HCT116 (cell line): Measurements from ENCODE around the gene GSG1L. TPM values are rescaled to one million over a fixed set of nuclear protein-coding genes. Genes with fewer than 3 reads are reported as not detected.

Experiments
- ATAC-seq: fragments of 200-7000 bp; cut with Tn5 transposase; 2 replicates; pipeline ENCODE4 v1.9.1; 2020; ENCODE audit warnings: mild to moderate bottlenecking, moderate library complexity
- BruUV-seq: library from RNA; stranded (reverse); fragments of 400-500 nt; replicated peaks from 2 replicates; lab custom pipeline; 2021; lab: Mats Ljungman, UMichigan
- CTCF ChIA-PET: fragments of 300-600 bp; sonication (Branson Sonifier 250); formaldehyde crosslinking; loops from one replicate; lab custom pipeline; 2021; ENCODE audit warnings: antibody characterized with exemption; lab: Charles Lee
- POLR2A ChIA-PET: fragments of 300-600, 350-600 bp; sonication (Branson Sonifier 250); formaldehyde crosslinking; loops from one replicate; lab custom pipeline; 2021; ENCODE audit warnings: antibody characterized with exemption; lab: Charles Lee
- RAD21 ChIA-PET, 2 experiments: fragments of 300-600 bp; sonication (Branson Sonifier 250); formaldehyde crosslinking; loops; one replicate each; lab custom pipeline; 2023; ENCODE audit warnings: low total read pairs in 2 of 2; ENCODE audit not compliant: uncharacterized antibody in 2 of 2, unreplicated experiment in 2 of 2, low non-redundant PET in 1 of 2; lab: Charles Lee
- DNase-seq: peaks from one replicate; pipeline ENCODE4 v3.0.0-alpha.2; 2010; ENCODE audit warnings: low read depth, low spot score
- H2AFZ ChIP-seq: fragments of 200-600 bp; shearing (Covaris generic), sonication (generic); 2 replicates; pipeline ENCODE4 v1.6.1; 2017; ENCODE audit warnings: low read depth, mixed run types, mixed read lengths, antibody characterized with exemption, low read length; ENCODE audit not compliant: poor library complexity, severe bottlenecking
- H3K27ac ChIP-seq: 2 replicates; pipeline ENCODE4 v1.5.1; 2012; ENCODE audit warnings: low read depth, low read length
- H3K27me3 ChIP-seq: fragments of 200-600 bp; sonication (generic); 2 replicates; pipeline ENCODE4 v1.6.1; 2016; ENCODE audit warnings: mixed run types, low read length, mixed read lengths; ENCODE audit not compliant: insufficient read depth
- H3K36me3 ChIP-seq, 2 experiments: fragments of 200-500 bp in 1 of 2; fragments of 200-600 bp in 1 of 2; sonication (Bioruptor generic) in 1 of 2; sonication (generic) in 1 of 2; 2 replicates each; pipeline versions ENCODE4 v1.5.1 to v1.6.1; 2014 to 2016; ENCODE audit warnings: low read length in 2 of 2, inconsistent platforms in 1 of 2, mixed read lengths in 1 of 2, mixed run types in 1 of 2; ENCODE audit not compliant: insufficient read depth in 2 of 2, control insufficient read depth in 1 of 2
- H3K4me1 ChIP-seq, 2 experiments: fragments of 200-600 bp in 1 of 2; sonication (generic) in 1 of 2; 2 replicates each; pipeline versions ENCODE4 v1.5.1 to v1.6.1; 2012 to 2017; ENCODE audit warnings: low read length in 2 of 2, inconsistent platforms in 1 of 2, mild to moderate bottlenecking in 1 of 2, mixed read lengths in 1 of 2, mixed run types in 1 of 2, moderate library complexity in 1 of 2; ENCODE audit not compliant: insufficient read depth in 2 of 2, control insufficient read depth in 1 of 2
- H3K4me2 ChIP-seq: fragments of 200-600 bp; sonication (generic); 2 replicates; pipeline ENCODE4 v1.6.1; 2017; ENCODE audit warnings: mixed run types, low read length, mixed read lengths
- H3K4me3 ChIP-seq, 2 experiments: fragments of 200-600 bp in 1 of 2; sonication (generic) in 1 of 2; replicated peaks in 1 of 2; 2 replicates each; pipeline ENCODE4 v1.5.1; 2011 to 2016; ENCODE audit warnings: low read length in 2 of 2, control low read depth in 1 of 2, low read depth in 1 of 2, mild to moderate bottlenecking in 1 of 2, mixed read lengths in 1 of 2, mixed run types in 1 of 2
- H3K79me2 ChIP-seq: fragments of 200-600 bp; sonication (generic); 2 replicates; pipeline ENCODE4 v1.6.1; 2017; ENCODE audit warnings: mild to moderate bottlenecking, mixed run types, low read length, moderate library complexity, mixed read lengths; ENCODE audit not compliant: insufficient read depth
- H3K9ac ChIP-seq: fragments of 200-600 bp; sonication (generic); 2 replicates; pipeline ENCODE4 v1.6.1; 2016; ENCODE audit warnings: low read length, mixed read lengths
- H3K9me2 ChIP-seq: fragments of 200-600 bp; sonication (generic), shearing (Covaris generic); 2 replicates; pipeline ENCODE4 v1.6.1; 2017; ENCODE audit warnings: mixed run types, mild to moderate bottlenecking, moderate library complexity; ENCODE audit not compliant: insufficient read depth
- H3K9me3 ChIP-seq, 2 experiments: fragments of 200-500 bp in 1 of 2; fragments of 200-600 bp in 1 of 2; sonication (Bioruptor generic) in 1 of 2; sonication (generic) in 1 of 2; 2 replicates each; pipeline ENCODE4 v1.6.1; 2014 to 2017; ENCODE audit warnings: low read length in 2 of 2, mixed read lengths in 2 of 2, inconsistent platforms in 1 of 2, low read depth in 1 of 2, mild to moderate bottlenecking in 1 of 2, mixed run types in 1 of 2, moderate library complexity in 1 of 2; ENCODE audit not compliant: control insufficient read depth in 1 of 2, insufficient read depth in 1 of 2
- H4K20me1 ChIP-seq: fragments of 200-600 bp; sonication (generic), shearing (Covaris generic); 2 replicates; pipeline ENCODE4 v1.6.1; 2017; ENCODE audit warnings: mixed run types, mild to moderate bottlenecking, moderate library complexity; ENCODE audit not compliant: insufficient read depth
- CBX3 ChIP-seq: IDR thresholded peaks from 2 replicates; pipeline ENCODE4 v1.6.1; 2012; ENCODE audit warnings: low read depth
- CEBPB ChIP-seq: IDR thresholded peaks from 2 replicates; pipeline ENCODE4 v1.6.1; 2012; ENCODE audit warnings: low read depth
- EGR1 ChIP-seq: IDR thresholded peaks from 2 replicates; pipeline ENCODE4 v1.6.1; 2012; ENCODE audit warnings: low read depth
- ELF1 ChIP-seq: IDR thresholded peaks from 2 replicates; pipeline ENCODE4 v1.6.1; 2012; ENCODE audit warnings: low read depth, borderline replicate concordance
- EZH2phosphoT487 ChIP-seq: fragments of 200-600 bp; IDR thresholded peaks from 2 replicates; pipeline ENCODE4 v1.6.1; 2018; ENCODE audit warnings: antibody characterized with exemption, borderline replicate concordance
- FOSL1 ChIP-seq: IDR thresholded peaks from 2 replicates; pipeline ENCODE4 v1.6.1; 2012; ENCODE audit warnings: low read depth
- REST ChIP-seq: IDR thresholded peaks from 2 replicates; pipeline ENCODE4 v1.6.1; 2012; ENCODE audit warnings: low read depth
- SIN3A ChIP-seq: IDR thresholded peaks from 2 replicates; pipeline ENCODE4 v1.6.1; 2012; ENCODE audit warnings: low read depth
- ZFX ChIP-seq: fragments of 450-650 bp; IDR thresholded peaks from 2 replicates; pipeline ENCODE4 v1.6.1; 2017
- ZNF274 ChIP-seq: fragments of 200-500 bp; sonication (Bioruptor generic); IDR thresholded peaks from 2 replicates; pipeline ENCODE4 v1.6.1; 2014; ENCODE audit warnings: mild to moderate bottlenecking, low read depth, low read length, inconsistent platforms
- intact Hi-C: fragments of 100-400 bp; cut with micrococcal nuclease; formaldehyde crosslinking; loops from 2 replicates; pipeline ENCODE4 v1.10.0; 2022
- total RNA-seq: library from RNA; stranded (reverse); gene quantifications from one replicate; pipeline ENCODE4 v1.2.1, GENCODE V29; 2021; ENCODE audit not compliant: unreplicated experiment

GSG1L gene
- total RNA-seq, 1 experiment from 2014 or later, result not detected

- no peak for TF ChIP-seq REST
- TF ChIP-seq ZNF274, result no peak
- no peak for TF ChIP-seq SIN3A
- no peak for TF ChIP-seq EGR1
- TF ChIP-seq ELF1, result no peak
- no peak for TF ChIP-seq CBX3
Measured at GRCh38 chr16:27947696-27948095, 115.8 kb downstream of the GSG1L start (continued).

- H3K4me2 ChIP-seq, result no peak overlapping the region
- CTCF ChIA-PET, result no interaction called here
- no peaks in the 10 kb centered on the region for H3K4me1 ChIP-seq
- no TSS peak for BruUV-seq
- H4K20me1 ChIP-seq, result no peaks in the 10 kb centered on the region
- peaks cover 9% of the 10 kb centered on the region; the same call in 1 of the 2 replicates for H3K27me3 ChIP-seq
- H3K36me3 ChIP-seq, result no peaks in the 10 kb centered on the region
- H3K4me3 ChIP-seq, result no peak overlapping the region
- intact Hi-C loops, result no loop called here
- H3K9me3 ChIP-seq, result no peaks in the 10 kb centered on the region
- POLR2A ChIA-PET, result no interaction called here
- no peak overlapping the region for H2AFZ ChIP-seq
- RAD21 ChIA-PET, result no interaction called here
- no peak for ATAC-seq
- TF ChIP-seq CEBPB (no peak), EZH2phosphoT487 (no peak), ZFX (no peak), FOSL1 (no peak)
- no peak for DNase-seq
- no peak overlapping the region for H3K27ac ChIP-seq
- H3K9ac ChIP-seq, result no peak overlapping the region
- H3K9me2 ChIP-seq, result no peaks in the 10 kb centered on the region
- no peaks in the 10 kb centered on the region for H3K79me2 ChIP-seq
Measured at GRCh38 chr16:27945233-27945973, 118.1 kb downstream of the GSG1L start.
